GM12892 (cell line): ENCODE data around the gene MAP1LC3B.
"Not testable (repeated sequence)": the region's sequence is repeated elsewhere in the genome, so short reads cannot be mapped to it uniquely, and the experiment has no call there.

Experiments used
- POLR2A ChIP-seq: IDR thresholded peaks from 2 replicates; pipeline ENCODE4 v1.6.1; 2011; ENCODE audit warnings: low read depth, low read length, control low read depth
- POLR2AphosphoS5 ChIP-seq: IDR thresholded peaks from 2 replicates; pipeline ENCODE4 v1.6.1; 2011; ENCODE audit warnings: low read depth, low read length, control low read depth
- TAF1 ChIP-seq: IDR thresholded peaks from 2 replicates; pipeline ENCODE4 v1.6.1; 2011; ENCODE audit warnings: low read depth, mild to moderate bottlenecking, control low read depth, low read length, borderline replicate concordance

- TF ChIP-seq POLR2A, TAF1, POLR2AphosphoS5: not testable (repeated sequence)
Observed at GRCh38 chr16:87379312-87379752, 12.8 kb upstream of the MAP1LC3B start.
